Loucy (cell line): ENCODE data around the gene AGRN.
"Not testable (repeated sequence)": the region's sequence is repeated elsewhere in the genome, so short reads cannot be mapped to it uniquely, and the experiment has no call there.

ENCODE experiments used
- H2AFZ ChIP-seq: fragments of 200-600 bp; sonication (generic); 2 replicates; pipeline ENCODE4 v1.6.0; 2016; ENCODE audit warnings: antibody characterized with exemption, mild to moderate bottlenecking, low read length, moderate library complexity
- H3F3A ChIP-seq: fragments of 200-600 bp; 2 replicates; pipeline ENCODE4 v1.6.0; 2016; ENCODE audit warnings: antibody characterized with exemption, low read depth, mild to moderate bottlenecking
- H3K27me3 ChIP-seq: fragments of 200-600 bp; sonication (generic); 2 replicates; pipeline ENCODE4 v1.6.1; 2014; ENCODE audit warnings: low read length, mild to moderate bottlenecking; ENCODE audit not compliant: insufficient read depth, poor library complexity, severe bottlenecking
- H3K36me3 ChIP-seq: fragments of 200-600 bp; sonication (generic); 2 replicates; pipeline ENCODE4 v1.6.1; 2016; ENCODE audit warnings: low read length; ENCODE audit not compliant: insufficient read depth
- H3K4me1 ChIP-seq: fragments of 200-600 bp; sonication (generic); 2 replicates; pipeline ENCODE4 v1.5.1; 2014; ENCODE audit warnings: low read length, mild to moderate bottlenecking; ENCODE audit not compliant: insufficient read depth, poor library complexity, severe bottlenecking
- H3K4me2 ChIP-seq: fragments of 200-600 bp; sonication (generic); 2 replicates; pipeline ENCODE4 v1.6.0; 2014; ENCODE audit warnings: antibody characterized with exemption, low read length, low read depth, mild to moderate bottlenecking; ENCODE audit not compliant: poor library complexity, severe bottlenecking
- H3K4me3 ChIP-seq: fragments of 200-600 bp; sonication (generic); 2 replicates; pipeline ENCODE4 v1.5.1; 2014; ENCODE audit warnings: low read length, mild to moderate bottlenecking, mixed read lengths; ENCODE audit not compliant: poor library complexity, severe bottlenecking
- H3K79me2 ChIP-seq: fragments of 200-600 bp; sonication (generic); 2 replicates; pipeline ENCODE4 v1.6.1; 2014; ENCODE audit warnings: low read length; ENCODE audit not compliant: insufficient read depth
- H3K9ac ChIP-seq: fragments of 200-600 bp; sonication (generic); 2 replicates; pipeline ENCODE4 v1.6.0; 2014; ENCODE audit warnings: mild to moderate bottlenecking, low read depth, low read length, moderate library complexity; ENCODE audit not compliant: poor library complexity, severe bottlenecking
- H3K9me2 ChIP-seq: fragments of 200-600 bp; sonication (generic); replicated peaks from 2 replicates; pipeline ENCODE4 v1.6.1; 2016; ENCODE audit warnings: low read depth, low read length, mixed read lengths
- H3K9me3 ChIP-seq: fragments of 200-600 bp; sonication (generic); 2 replicates; pipeline ENCODE4 v1.6.1; 2014; ENCODE audit warnings: mild to moderate bottlenecking, antibody characterized with exemption, low read length, low read depth; ENCODE audit not compliant: insufficient read depth
- H4K20me1 ChIP-seq: fragments of 200-600 bp; sonication (generic); 2 replicates; pipeline ENCODE4 v1.6.0; 2014; ENCODE audit warnings: antibody characterized with exemption, low read length, mild to moderate bottlenecking; ENCODE audit not compliant: insufficient read depth, poor library complexity, severe bottlenecking
- CTCF ChIP-seq: fragments of 200-600 bp; sonication (generic); conservative IDR thresholded peaks from 2 replicates; pipeline ENCODE4 v1.5.1; 2014; ENCODE audit warnings: mild to moderate bottlenecking, antibody characterized with exemption, low read length
- EZH2phosphoT487 ChIP-seq: fragments of 200-600 bp; IDR thresholded peaks from 2 replicates; pipeline ENCODE4 v1.6.1; 2018; ENCODE audit warnings: antibody characterized with exemption, mild to moderate bottlenecking, moderate library complexity, borderline replicate concordance

The AGRN gene

GRCh38 chr1:985126-985525 is 34.8 kb upstream of the AGRN start:
- Histone ChIP-seq H3K79me2 (no peaks in the 10 kb centered on the region), H4K20me1 (no peaks in the 10 kb centered on the region), H3F3A (no peaks in the 10 kb centered on the region), H3K4me3 (no peak overlapping the region), H3K9me2 (no peaks in the 10 kb centered on the region), H3K36me3 (no peaks in the 10 kb centered on the region), H3K4me1 (no peaks in the 10 kb centered on the region), H2AFZ (no peak overlapping the region), H3K4me2 (no peak overlapping the region), H3K9ac (no peak overlapping the region), H3K27me3 (no peaks in the 10 kb centered on the region), H3K9me3 (no peaks in the 10 kb centered on the region)
- no peak for TF ChIP-seq CTCF
- TF ChIP-seq EZH2phosphoT487: no peak

GRCh38 chr1:988061-988460 is 31.9 kb upstream of the AGRN start:
- not testable (repeated sequence) for H3K4me3 ChIP-seq, H3K79me2 ChIP-seq, H3K9me3 ChIP-seq, H3K27me3 ChIP-seq, H4K20me1 ChIP-seq, H3K4me1 ChIP-seq, H3K4me2 ChIP-seq, H3K9ac ChIP-seq, H2AFZ ChIP-seq, H3F3A ChIP-seq, H3K9me2 ChIP-seq, H3K36me3 ChIP-seq

- not testable (repeated sequence) for H3K36me3 ChIP-seq, H4K20me1 ChIP-seq, H2AFZ ChIP-seq, H3K4me2 ChIP-seq, H3K9me3 ChIP-seq, H3F3A ChIP-seq, H3K9me2 ChIP-seq, H3K4me1 ChIP-seq, H3K9ac ChIP-seq, H3K4me3 ChIP-seq, H3K79me2 ChIP-seq, H3K27me3 ChIP-seq
Measured at GRCh38 chr1:991275-991674, 28.6 kb upstream of the AGRN start.

- peaks cover 9% of the 10 kb centered on the region for H3K4me1 ChIP-seq
- H3K9ac ChIP-seq: no peak overlapping the region
- no peak overlapping the region for H3K4me2 ChIP-seq
- no peak overlapping the region for H3K4me3 ChIP-seq
- no peaks in the 10 kb centered on the region for H3K36me3 ChIP-seq
- H3K9me2 ChIP-seq: no peaks in the 10 kb centered on the region
- peaks cover 3% of the 10 kb centered on the region for H4K20me1 ChIP-seq
- TF ChIP-seq EZH2phosphoT487: no peak
- no peak for TF ChIP-seq CTCF
- no peaks in the 10 kb centered on the region for H3K9me3 ChIP-seq
- no peaks in the 10 kb centered on the region for H3F3A ChIP-seq
- no peak overlapping the region for H2AFZ ChIP-seq
- no peaks in the 10 kb centered on the region for H3K27me3 ChIP-seq
- no peaks in the 10 kb centered on the region for H3K79me2 ChIP-seq
Measured at GRCh38 chr1:991895-992294, 28.0 kb upstream of the AGRN start.
